ENCODE results near the gene MYO9B.

GRCh38 chr19:17148130-17148529, 72.6 kb downstream of the MYO9B start:
- TF ChIP-seq CTCF (conservative IDR thresholded peaks at IDR 0.05 in 1 of 2, IDR thresholded peaks at IDR 0.05 in 1 of 2; ENCODE audit: low read depth in 1 of 2, low read length in 2 of 2) (no peak), EZH2 (IDR thresholded peaks at IDR 0.05; ENCODE audit: low read length, missing control alignments) (no peak)
